Adipocyte (in vitro differentiated cells): Measurements from ENCODE around the gene NT5DC1.

Source experiments
- DNase-seq: peaks from one replicate; pipeline ENCODE4 v3.0.0-alpha.2; 2015; ENCODE audit warnings: low read depth
- H3K27me3 ChIP-seq: replicated peaks from 2 replicates; pipeline ENCODE4 v1.7.0; 2013; ENCODE audit warnings: mild to moderate bottlenecking, low read length, moderate library complexity; ENCODE audit not compliant: control insufficient read depth, insufficient read depth
- H3K36me3 ChIP-seq: 2 replicates; pipeline ENCODE4 v1.7.0; 2013; ENCODE audit warnings: low read length, mild to moderate bottlenecking, moderate library complexity; ENCODE audit not compliant: control insufficient read depth, insufficient read depth, severe bottlenecking
- H3K4me1 ChIP-seq: 2 replicates; pipeline ENCODE4 v1.7.0; 2013; ENCODE audit warnings: mild to moderate bottlenecking, low read length, moderate library complexity; ENCODE audit not compliant: control insufficient read depth, insufficient read depth
- H3K4me3 ChIP-seq: 2 replicates; pipeline ENCODE4 v1.7.0; 2013; ENCODE audit warnings: mild to moderate bottlenecking, low read length, moderate library complexity
- H3K9ac ChIP-seq: 2 replicates; pipeline ENCODE4 v1.7.0; 2013; ENCODE audit warnings: mild to moderate bottlenecking, low read length, moderate library complexity
- H3K9me3 ChIP-seq: 2 replicates; pipeline ENCODE4 v1.7.0; 2013; ENCODE audit warnings: mild to moderate bottlenecking, low read length, moderate library complexity; ENCODE audit not compliant: control insufficient read depth

The NT5DC1 gene

GRCh38 chr6:116221067-116221466 is 120.4 kb downstream of the NT5DC1 start:
- Histone ChIP-seq H3K4me3 (no peak overlapping the region), H3K9ac (no peak overlapping the region), H3K9me3 (no peaks in the 10 kb centered on the region), H3K27me3 (no peaks in the 10 kb centered on the region), H3K36me3 (peaks cover 3% of the 10 kb centered on the region), H3K4me1 (peaks cover 11% of the 10 kb centered on the region)
- DNase-seq = peak; percentile 66

GRCh38 chr6:116221911-116222310 is 121.3 kb downstream of the NT5DC1 start:
- Histone ChIP-seq H3K9ac (no peak overlapping the region), H3K36me3 (peaks cover 3% of the 10 kb centered on the region), H3K27me3 (no peaks in the 10 kb centered on the region), H3K4me3 (no peak overlapping the region), H3K4me1 (peaks cover 11% of the 10 kb centered on the region), H3K9me3 (no peaks in the 10 kb centered on the region)
- peak; percentile 47 for DNase-seq

GRCh38 chr6:116223355-116223754 is 122.7 kb downstream of the NT5DC1 start:
- no peak overlapping the region for H3K9ac ChIP-seq
- no peak for DNase-seq
- H3K4me1 ChIP-seq = peaks cover 7% of the 10 kb centered on the region
- no peak overlapping the region for H3K4me3 ChIP-seq
- H3K9me3 ChIP-seq = no peaks in the 10 kb centered on the region
- H3K36me3 ChIP-seq = peaks cover 3% of the 10 kb centered on the region
- H3K27me3 ChIP-seq = no peaks in the 10 kb centered on the region

GRCh38 chr6:116229287-116229913 is 128.7 kb downstream of the NT5DC1 start:
- Histone ChIP-seq H3K36me3 (no peaks in the 10 kb centered on the region), H3K4me3 (peak overlapping the region; percentile 77), H3K9me3 (no peaks in the 10 kb centered on the region), H3K27me3 (no peaks in the 10 kb centered on the region), H3K4me1 (no peaks in the 10 kb centered on the region), H3K9ac (peak overlapping the region; percentile 56)
- peak; percentile 95 for DNase-seq

- Histone ChIP-seq H3K27me3 (no peaks in the 10 kb centered on the region), H3K4me3 (no peak overlapping the region), H3K4me1 (no peaks in the 10 kb centered on the region), H3K9me3 (no peaks in the 10 kb centered on the region), H3K9ac (no peak overlapping the region), H3K36me3 (peaks cover 7% of the 10 kb centered on the region)
- DNase-seq = no peak
Measured at GRCh38 chr6:116234689-116235088, 134.0 kb downstream of the NT5DC1 start.

- no peaks in the 10 kb centered on the region for H3K27me3 ChIP-seq
- DNase-seq = peak; percentile 36
- no peak overlapping the region for H3K4me3 ChIP-seq
- no peaks in the 10 kb centered on the region for H3K9me3 ChIP-seq
- no peak overlapping the region for H3K9ac ChIP-seq
- peaks cover 11% of the 10 kb centered on the region for H3K36me3 ChIP-seq
- no peaks in the 10 kb centered on the region for H3K4me1 ChIP-seq
Measured at GRCh38 chr6:116238083-116238482, 137.4 kb downstream of the NT5DC1 start.

GRCh38 chr6:116239256-116239655 is 138.6 kb downstream of the NT5DC1 start:
- H3K36me3 ChIP-seq = peaks cover 13% of the 10 kb centered on the region
- H3K4me1 ChIP-seq = no peaks in the 10 kb centered on the region
- no peaks in the 10 kb centered on the region for H3K27me3 ChIP-seq
- H3K9ac ChIP-seq = no peak overlapping the region
- no peak for DNase-seq
- H3K9me3 ChIP-seq = no peaks in the 10 kb centered on the region
- no peak overlapping the region for H3K4me3 ChIP-seq

- Histone ChIP-seq H3K36me3 (peaks cover 17% of the 10 kb centered on the region), H3K9me3 (no peaks in the 10 kb centered on the region), H3K27me3 (no peaks in the 10 kb centered on the region), H3K9ac (no peak overlapping the region), H3K4me1 (no peaks in the 10 kb centered on the region), H3K4me3 (no peak overlapping the region)
- DNase-seq = no peak
Measured at GRCh38 chr6:116239856-116240255, 139.2 kb downstream of the NT5DC1 start.

- peaks cover 10% of the 10 kb centered on the region for H3K36me3 ChIP-seq
- H3K27me3 ChIP-seq = no peaks in the 10 kb centered on the region
- H3K9me3 ChIP-seq = no peaks in the 10 kb centered on the region
- no peak overlapping the region for H3K4me3 ChIP-seq
- no peaks in the 10 kb centered on the region for H3K4me1 ChIP-seq
- H3K9ac ChIP-seq = no peak overlapping the region
- no peak for DNase-seq
Measured at GRCh38 chr6:116244284-116244683, 143.6 kb downstream of the NT5DC1 start.

- peak; percentile 76 for DNase-seq
- Histone ChIP-seq H3K4me1 (peaks cover 6% of the 10 kb centered on the region), H3K27me3 (no peaks in the 10 kb centered on the region), H3K9me3 (no peaks in the 10 kb centered on the region), H3K9ac (no peak overlapping the region), H3K4me3 (no peak overlapping the region), H3K36me3 (peaks cover 6% of the 10 kb centered on the region)
Measured at GRCh38 chr6:116246089-116246488, 145.4 kb downstream of the NT5DC1 start.

GRCh38 chr6:116247285-116247684 is 146.6 kb downstream of the NT5DC1 start:
- H3K9me3 ChIP-seq = no peaks in the 10 kb centered on the region
- H3K36me3 ChIP-seq = peaks cover 6% of the 10 kb centered on the region
- H3K4me1 ChIP-seq = peaks cover 16% of the 10 kb centered on the region
- H3K27me3 ChIP-seq = no peaks in the 10 kb centered on the region
- DNase-seq = no peak
- no peak overlapping the region for H3K4me3 ChIP-seq
- H3K9ac ChIP-seq = no peak overlapping the region

- H3K9me3 ChIP-seq = no peaks in the 10 kb centered on the region
Measured at GRCh38 chr6:116248577-116248976, 147.9 kb downstream of the NT5DC1 start.

More at GRCh38 chr6:116248577-116248976, 147.9 kb downstream of the NT5DC1 start:
- no peak for DNase-seq
- H3K36me3 ChIP-seq = peaks cover 6% of the 10 kb centered on the region
- H3K4me1 ChIP-seq = peaks cover 25% of the 10 kb centered on the region
- H3K27me3 ChIP-seq = no peaks in the 10 kb centered on the region
- H3K9ac ChIP-seq = no peak overlapping the region
- H3K4me3 ChIP-seq = no peak overlapping the region
